T-helper 9 cell (primary cell): ENCODE data around the gene CHST15.
"Not testable (repeated sequence)": the region's sequence is repeated elsewhere in the genome, so short reads cannot be mapped to it uniquely, and the experiment has no call there.

Source experiments
- DNase-seq: peaks from one replicate; pipeline ENCODE4 v3.0.0-alpha.2; 2020

The CHST15 gene

DNA sequence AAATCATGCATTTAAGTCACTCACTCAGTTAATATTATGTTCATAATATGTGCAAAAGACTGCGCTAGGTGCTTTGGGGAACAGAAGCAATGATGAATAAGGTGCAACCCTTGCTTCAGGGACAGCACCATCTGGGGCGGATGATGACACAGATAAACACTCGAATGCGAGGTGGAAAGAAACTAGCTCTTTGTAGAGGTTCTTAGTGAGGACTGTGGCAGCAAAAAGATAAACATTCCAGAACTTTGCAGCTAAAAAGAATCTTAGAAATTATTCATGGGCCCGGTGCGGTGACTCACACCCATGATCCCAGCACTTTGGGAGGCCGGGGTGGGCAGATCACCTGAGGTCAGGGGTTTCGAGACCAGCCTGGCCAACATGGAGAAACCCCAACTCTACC is 29.8 kb upstream of the CHST15 start:
- no peak for DNase-seq

DNA sequence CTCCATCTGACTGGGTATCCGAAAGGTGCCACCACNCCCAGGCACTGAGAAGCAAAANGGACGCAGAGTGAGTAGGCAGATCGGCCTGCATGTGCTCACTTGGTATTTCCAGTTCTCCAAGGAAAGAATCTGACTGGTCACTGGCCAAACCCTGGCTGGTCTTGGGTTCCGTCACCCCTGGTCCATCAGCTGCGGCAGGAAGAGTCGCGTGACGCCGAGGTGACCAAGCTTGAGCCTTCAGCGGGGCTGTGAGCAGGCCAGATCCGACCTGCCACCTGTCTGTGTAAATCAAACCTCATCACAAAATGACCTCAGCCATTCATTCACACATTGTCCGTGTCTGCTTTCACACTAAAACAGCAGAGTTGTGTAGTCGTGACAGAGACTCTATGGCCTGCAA is 28.8 kb upstream of the CHST15 start:
- no peak for DNase-seq

DNA sequence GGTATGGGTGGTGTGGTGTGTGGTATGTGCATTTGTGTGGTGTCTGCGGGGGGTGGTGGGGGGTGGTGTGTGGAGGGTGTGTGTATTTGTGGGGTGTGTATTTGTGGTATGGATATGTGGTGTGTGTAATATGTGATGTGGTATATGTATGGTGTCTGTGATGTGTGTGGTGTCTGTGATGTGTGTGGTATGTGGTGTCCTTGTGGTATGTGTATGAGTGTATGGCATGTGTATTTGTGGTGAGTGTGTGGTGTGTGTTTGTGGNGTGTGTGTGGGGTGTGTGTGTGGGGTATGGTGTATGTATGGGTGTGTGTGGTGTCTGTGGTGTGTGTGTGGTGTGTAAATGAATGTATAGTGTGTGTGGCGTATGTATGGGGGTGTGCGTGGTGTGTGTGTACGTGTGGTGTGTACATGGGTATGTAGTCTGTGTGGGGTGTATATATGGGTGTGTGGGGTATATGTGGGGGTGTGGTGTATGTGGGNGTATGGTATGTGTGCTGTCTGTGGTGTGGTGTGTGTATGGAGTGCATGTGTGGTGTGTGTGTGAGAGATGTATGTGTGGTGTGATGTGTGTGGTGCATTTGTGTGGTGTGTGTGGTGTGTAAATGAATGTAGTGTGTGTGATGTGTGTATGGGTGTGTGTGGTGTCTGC is 27.1 kb upstream of the CHST15 start:
- DNase-seq, result no peak

DNA sequence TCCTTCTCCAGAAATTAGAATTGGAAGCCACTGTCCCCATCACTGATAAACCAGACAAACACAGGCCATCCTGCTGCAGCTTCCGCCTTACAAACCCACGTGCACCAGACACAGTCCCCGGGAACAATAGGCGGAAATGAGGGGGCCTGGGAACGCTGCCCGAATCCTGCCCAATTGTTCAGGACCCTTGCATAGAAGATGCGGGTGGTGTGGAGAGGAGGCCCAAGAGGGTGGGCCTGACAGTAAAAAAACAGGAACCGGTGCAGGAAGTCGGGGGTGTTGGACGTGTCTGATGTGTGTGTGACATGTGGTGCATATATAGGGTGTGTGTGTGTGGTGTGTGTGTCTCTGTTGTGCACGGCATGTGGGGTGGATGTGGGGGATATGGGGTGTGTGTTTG is 26.5 kb upstream of the CHST15 start:
- DNase-seq, result no peak

DNA sequence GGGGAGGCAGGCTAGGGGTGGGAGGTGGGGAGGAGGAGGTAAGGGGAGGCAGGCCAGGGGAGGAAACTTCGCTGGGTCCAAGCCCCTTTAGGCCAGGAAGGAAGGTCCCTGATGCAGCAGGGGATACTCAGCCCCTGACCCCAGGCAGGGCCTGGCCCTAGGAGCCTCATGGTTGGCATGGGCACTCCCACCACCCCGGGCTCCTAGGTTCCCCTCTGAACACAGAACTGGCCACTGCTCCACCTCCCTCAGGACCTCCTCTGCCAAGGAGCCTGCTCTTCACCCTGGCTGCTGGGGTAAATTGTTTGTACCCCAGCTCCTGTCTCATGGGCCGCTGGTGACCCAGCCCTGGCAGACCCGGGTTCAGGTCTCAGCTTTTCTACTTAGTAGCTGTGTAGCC is 25.8 kb upstream of the CHST15 start:
- no peak for DNase-seq

DNA sequence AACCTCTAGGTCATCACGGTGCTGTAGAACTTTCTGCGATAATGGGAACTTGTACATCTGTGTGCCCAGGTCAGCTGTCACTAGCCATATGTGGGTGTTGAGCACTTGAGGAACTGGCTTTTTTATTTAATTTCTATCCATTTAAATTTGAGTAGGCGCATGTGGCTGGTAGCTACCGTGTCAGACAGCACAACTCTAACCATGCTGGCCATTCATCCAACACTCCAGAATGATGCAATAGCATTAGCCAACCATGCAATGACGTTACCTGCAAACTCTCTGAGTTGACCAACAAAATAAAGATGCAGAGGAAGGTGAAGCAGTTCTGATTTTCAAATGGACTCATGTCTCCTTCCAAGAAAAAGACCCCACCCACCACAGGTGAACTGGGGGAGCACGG is 24.4 kb upstream of the CHST15 start:
- DNase-seq, result no peak

DNA sequence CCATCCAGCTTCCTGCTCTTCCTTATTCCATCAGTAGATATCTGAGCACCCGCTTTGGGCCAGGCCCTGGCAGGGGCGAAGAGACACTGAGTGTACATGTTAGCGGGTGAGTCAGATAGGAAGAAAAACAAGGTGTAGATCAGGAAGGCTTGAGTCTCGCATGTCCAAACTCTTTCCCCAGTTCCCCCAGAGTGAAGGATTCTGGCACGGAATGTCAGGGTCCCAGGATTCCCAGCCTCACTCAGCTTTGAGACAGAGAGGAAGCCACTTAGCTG is 24.1 kb upstream of the CHST15 start:
- DNase-seq, result no peak

DNA sequence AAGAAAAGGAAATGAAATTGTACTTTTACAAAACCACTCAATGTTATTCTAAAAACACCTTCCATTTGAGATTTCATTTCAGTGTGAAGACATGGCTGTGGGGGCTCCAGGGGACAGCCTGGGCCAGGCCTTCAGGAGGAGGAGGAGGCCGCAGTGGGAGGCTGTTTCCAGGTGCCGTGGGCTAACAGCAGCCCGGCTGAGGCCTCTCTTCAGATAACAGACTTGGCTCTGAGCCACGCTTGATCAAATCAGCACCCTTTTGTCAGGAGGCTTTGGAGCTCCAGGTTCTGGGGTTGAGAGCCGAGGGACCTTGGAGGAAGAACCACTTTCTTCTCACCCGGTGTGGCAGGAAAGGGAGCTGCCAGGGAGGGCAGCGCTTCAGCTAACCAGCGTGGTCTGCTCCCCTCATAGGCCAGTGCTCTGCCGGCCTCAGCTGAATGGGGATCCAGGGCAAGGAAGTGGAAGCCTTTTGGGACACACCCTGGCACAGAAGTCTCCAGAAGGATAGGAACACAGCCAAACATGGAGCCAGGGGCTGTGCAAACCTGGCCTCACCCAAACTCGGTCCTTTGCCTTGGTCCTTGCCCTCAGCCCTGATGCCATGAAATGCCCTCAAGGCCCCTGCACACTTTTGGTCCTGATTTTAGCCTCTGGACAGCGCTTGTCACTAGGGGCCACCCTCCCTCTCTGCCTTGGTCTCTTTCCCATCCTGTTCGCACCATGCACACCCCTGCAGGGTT is 23.5 kb upstream of the CHST15 start:
- no peak for DNase-seq

DNA sequence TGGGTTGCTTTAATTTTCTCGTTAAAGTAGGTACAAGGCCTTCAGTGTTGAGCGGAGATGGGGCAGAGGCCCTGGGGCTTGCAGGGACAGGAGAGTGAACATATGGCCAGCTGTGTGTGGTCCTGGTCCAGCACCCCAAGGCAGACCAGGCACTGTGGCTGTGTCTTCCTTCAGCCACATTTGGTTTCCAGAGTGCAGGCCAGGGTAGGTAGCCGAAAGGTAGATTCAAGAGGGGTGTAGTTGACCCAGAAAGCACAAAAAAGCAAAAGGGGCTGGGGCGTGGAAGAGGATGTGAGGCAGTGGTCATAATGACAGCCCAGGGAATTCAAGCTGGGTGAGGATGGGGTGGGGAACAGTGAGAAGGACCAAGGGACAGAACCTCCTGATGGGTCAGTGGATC is 21.3 kb upstream of the CHST15 start:
- no peak for DNase-seq

DNA sequence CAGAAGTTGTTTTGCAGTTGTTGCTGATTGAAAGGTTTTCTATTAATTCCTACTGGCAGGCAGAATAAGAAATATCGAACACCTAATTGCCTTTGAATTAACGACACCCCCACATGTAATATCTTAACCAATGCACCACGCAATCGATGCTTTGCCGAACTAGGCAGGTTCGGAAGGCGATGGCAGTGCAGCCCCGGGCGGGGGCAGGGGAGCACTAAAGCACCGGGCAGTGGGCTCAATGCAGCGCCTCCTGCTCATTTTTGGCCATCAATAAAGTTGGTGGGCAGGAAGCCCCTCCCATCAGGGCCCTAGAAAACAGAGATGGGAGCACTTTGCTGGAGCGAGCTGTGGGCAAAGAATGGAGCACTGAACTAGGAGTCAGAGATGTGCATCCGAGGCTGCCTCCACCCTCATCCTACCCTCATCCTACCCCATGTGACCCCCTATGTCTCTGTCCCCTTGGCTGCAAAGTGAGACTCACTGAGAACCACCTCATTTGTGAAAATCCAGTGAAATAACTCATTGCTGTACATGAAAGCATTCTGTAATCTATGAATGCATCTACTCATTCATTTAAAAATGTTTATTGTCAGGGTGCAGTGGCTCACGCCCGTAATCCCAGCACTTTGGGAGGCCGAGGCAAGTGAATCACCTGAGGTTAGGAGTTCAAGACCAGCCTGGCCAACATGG is 19.6 kb upstream of the CHST15 start:
- no peak for DNase-seq

DNA sequence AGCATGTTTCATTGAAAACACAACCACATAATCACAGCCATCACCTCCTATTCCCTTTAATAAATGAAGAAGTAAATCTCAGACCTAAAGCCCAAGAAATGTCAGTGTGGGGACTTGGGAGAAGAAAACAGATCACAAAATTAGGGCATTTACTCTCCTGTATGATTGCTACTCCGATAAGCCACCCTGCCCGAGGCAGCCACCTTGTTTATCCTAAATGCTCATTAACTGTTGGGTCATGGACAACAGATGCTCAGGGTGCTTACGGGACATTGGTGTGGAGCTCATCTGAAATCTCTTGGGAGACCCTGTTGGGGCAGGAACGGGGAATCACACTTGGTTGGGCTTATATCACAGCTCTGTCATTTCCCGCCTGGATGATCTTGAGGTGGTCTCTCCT is 17.5 kb upstream of the CHST15 start:
- no peak for DNase-seq

DNA sequence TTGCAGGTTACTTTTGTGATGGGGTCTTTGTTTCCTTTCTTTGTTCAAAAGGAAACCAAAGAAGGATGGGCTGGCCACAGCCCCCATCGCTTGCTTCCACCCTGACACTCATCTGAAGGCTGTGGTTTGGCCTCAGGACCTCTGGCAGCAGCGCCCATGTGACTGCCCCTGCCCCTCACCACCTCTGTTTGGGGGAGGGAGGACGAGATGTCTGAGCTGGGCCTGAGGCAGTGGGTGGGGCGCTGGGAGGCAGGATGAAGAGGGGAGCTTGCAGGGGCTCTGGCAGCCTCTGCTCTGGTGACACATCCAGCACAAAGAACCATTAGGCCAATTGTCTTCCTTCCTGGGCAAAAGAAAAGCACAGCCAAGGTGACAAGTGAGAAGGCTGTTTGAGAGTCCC is 15.9 kb upstream of the CHST15 start:
- DNase-seq, result no peak

DNA sequence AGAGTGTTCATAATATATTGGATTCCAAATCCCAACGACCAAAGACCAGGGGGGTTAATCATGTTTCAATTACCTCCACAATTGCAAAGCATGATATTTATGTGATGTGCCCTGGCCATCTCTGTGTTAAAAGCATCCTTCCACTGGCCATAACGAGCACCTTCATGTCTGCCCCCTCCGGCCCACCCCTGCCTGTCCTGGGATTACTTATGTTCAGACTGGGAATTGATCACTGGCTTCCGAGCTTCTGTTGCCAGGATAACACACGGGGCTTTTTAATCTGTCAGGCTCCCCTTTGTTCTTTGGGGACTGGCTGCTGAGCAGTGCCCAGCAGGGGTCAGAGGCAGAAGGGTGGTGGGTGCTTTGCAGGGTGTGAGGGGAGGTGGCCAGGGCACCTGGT is 13.7 kb upstream of the CHST15 start:
- DNase-seq, result no peak

DNA sequence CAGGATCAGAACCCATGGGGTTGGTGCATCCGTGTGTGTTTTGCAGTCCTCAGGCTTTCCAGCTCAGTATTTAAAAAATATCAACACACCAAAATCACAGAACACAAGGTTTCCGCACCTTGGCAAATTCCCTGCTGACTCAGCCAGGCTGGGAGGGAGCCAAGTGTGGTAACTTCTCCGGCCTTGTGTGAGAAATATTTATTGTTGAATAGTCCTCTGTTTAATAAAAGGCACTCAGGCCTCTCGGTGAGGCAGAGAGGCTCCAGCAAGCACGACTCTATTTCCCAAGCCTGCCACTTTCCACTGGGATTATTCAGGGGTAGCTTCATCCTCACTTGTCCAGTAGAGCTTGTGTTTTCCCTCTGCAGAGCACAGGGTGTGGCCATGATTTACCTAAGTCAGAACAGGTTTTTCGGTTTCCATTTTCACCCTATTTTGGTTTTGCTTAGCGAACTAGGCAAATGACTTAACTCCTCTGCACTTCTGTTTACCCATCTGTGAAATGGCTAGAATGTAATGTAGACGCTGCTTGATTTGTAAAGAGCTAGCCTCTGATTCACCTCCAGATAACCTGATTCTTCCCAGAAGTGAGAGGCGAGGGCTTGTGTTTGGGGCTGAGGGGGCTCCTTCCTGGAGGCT is 13.0 kb upstream of the CHST15 start:
- DNase-seq, result no peak

DNA sequence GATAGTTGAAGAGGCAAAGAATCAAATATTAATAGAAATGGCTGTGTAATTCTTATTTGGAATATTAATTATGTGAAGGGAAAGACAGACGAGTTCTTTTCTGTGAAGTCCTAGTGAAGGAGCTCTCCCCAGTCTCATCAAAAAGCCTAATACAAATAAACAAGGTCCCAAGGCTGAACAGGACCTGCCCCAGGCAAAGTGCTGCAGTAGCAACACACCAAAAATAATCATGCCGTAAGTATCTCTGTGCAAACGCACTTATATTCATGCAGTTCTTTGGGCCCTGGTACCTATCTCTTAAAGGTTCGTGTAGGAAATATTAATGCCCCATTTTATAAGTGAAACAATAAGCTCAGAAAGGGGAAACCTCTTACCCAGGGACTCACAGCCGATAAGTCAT is 12.2 kb upstream of the CHST15 start:
- no peak for DNase-seq

DNA sequence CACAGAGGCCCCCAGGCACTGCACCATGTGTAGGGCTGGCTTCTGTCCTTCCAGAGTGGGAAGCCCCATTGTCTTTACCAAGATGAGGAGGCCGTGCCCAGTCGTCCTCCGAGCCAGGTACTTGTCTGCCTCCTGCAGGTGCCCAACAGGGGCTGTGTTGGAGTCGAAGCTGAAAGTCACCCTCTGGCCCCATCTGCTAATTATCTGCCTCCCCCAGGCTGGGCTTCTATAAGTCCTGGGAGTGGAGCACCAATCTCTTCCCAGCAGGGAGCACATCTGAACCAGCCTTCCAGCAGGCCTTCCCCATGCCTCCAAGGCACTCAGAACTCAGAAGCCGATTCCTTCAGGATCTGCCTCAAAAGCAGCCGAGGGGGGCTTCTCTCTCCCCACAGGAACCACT is 11.6 kb upstream of the CHST15 start:
- DNase-seq, result no peak

DNA sequence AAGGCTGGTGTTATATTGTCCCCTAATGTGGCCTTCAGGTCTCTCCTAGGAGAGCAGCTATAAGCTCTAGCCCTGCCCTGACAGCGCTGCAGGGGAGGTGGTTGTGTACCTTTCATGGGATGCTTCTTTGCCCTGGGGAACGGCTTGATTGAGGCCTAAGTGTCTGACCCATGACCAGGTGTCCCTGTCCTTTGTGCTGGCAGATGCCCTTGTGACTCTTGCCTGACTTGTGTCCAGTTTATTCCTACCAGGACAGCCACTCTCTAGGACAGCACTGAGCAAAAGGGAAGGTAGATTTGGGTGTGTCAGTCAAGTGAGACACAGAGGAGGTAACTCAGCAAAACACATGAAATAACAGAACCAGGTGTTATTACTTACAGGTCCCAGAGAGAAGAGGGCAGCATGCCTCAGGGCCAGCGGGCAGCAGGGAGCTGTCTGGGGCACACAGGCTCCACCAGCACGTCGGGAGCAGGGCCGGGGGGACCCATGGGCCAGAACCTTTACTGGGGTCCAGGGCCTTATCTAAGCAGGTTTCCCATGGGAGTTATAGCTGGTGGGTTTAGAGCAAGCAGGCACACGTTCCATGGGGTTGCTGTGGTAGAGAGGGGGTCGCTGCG is 10.7 kb upstream of the CHST15 start:
- DNase-seq, result no peak

DNA sequence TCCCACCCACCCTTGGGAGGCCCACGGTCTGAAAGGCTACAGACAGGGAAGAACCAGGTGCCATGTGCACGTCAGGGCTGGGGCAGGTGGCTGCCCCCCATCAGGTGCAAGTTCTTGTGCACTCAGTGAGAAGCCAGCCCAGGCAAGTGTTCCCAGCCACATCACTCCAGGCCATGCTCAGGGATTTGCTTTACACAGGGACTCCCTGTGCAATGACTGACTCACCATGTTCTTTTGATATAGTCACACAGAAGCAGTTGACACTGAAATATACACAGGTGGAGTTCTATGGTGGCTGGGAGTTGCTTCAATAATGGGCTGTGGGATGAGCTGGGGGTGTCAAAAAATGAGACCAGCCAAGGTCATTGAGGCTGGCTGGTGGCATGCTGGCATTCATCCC is 8.0 kb upstream of the CHST15 start:
- DNase-seq, result no peak

DNA sequence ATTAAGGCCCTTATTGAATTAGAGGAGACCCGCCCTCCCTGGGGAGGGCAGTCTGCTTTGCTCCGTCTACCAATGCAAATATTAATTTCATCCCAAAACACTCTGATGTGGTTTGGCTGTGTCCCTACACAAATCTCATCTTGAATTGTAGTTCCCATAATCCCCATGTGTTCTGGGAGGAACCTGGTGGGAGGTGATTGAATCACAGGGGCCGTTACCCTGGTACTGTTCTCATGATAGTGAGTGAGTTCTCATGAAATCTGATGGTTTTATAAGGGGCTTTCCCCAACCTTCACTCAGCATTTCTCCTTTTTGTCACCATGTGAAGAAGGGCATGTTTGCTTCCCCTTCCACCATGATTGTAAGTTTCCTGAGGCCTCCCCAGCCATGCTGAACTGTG is 7.3 kb upstream of the CHST15 start:
- not testable (repeated sequence) for DNase-seq

DNA sequence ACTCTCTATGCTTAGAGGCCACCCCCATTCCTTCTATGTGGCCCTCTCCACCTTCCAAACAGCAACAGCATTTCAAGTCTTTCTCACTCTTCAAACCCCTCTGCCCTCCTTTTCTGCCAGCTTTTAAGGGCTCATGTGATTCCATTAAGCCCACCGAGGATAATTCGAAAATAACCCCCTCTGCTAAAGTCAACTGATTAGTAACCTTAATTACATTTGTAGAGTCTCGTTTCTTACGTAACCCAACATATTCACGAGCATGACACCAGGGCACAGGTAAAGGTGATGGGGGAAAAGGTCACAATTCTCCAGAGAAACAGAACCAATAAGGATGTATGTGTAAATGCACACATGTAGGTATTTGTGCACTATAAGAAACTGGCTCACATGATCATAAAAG is 6.7 kb upstream of the CHST15 start:
- no peak for DNase-seq

DNA sequence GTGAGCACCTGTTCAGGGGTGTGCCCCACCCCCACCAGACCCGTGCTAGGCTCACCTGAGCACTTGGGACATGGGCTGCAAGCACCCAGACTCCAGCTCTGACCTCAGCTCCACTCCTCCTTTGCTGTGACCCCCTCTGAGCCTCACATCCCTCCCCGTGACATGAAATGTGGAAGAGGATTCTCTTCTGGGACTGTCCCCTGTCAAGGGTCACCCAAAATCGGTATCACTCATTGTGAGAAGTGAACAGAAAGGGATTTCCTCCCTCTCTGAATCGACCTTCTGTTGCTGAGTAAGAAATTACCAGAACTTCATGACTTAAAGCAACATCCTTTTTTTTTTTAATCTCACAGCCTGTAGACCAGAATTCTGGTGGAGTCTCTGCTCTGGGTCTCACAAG is 6.2 kb upstream of the CHST15 start:
- no peak for DNase-seq

DNA sequence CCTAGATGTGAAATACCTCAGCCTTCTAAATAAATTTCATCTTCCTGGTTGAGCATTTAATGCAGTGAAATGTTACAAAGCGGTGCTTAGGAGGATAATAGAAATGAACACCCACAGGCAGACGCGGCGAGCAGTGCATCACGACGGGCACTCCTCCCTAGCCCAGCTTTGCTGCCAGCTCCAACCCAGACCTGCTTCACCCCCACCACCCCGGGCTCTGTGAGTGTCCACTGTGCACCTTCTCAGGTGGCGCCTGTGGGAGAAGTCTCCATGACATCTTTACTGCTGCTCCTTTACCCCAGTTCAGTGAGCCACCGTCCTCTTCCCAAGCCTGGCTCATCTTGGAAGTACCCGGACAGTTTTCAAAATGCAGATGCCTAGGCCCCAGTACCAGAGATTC is 5.2 kb upstream of the CHST15 start:
- DNase-seq, result no peak

DNA sequence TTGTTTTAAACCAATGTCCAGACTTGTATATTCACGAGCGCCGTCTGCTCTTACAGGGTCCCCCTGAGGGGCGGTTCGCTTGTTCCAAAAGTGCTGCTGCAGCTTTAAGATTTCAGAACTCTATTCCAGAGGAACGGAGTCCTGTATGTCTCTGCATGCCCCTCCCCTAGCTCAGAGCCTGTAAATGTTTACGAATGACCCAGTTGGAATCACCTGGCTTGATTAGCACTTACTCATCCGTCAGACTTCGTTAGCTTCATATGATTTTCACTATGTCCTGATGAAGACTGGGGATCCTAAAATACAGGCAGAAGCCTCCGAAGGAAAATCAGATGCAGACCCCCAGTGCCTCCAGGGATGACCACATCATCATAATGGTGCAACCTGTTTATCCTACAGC is 4.5 kb upstream of the CHST15 start:
- no peak for DNase-seq

DNA sequence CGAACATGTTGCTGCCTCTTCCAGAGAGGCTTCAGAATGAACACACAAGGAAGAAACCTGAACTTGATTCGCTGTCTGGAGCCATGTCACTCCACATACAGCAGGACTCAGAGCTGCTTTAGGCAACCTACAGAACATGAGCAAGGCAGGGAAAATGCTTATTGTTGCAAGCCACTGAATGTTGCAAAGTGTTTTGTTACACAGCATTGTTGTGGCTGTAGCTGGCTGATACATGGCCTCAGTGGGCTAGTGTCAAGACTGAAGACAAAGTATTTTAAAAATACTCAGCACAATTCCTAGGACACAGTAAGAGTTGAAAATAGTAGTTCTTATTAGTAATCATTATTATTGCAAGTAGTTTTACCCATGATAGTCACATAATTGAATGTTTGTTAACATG is 3.1 kb upstream of the CHST15 start:
- DNase-seq, result no peak
